GM23338 (cell line): ENCODE results near the gene SLC30A10. TPM values are rescaled to one million over a fixed set of nuclear protein-coding genes. Genes with fewer than 3 reads are reported as not detected.

Experiments used
- ATAC-seq: fragments of 200-7000 bp; cut with Tn5 transposase; 3 replicates; pipeline ENCODE4 v1.9.1; 2020
- DNase-seq: peaks from one replicate; pipeline ENCODE4 v3.0.0-alpha.2; 2015; ENCODE audit warnings: low spot score
- H2AFZ ChIP-seq: fragments of 200-600 bp; sonication (generic); 2 replicates; pipeline ENCODE4 v1.8.0; 2016; ENCODE audit warnings: antibody characterized with exemption, mild to moderate bottlenecking, moderate library complexity
- H3F3A ChIP-seq: fragments of 200-600 bp; sonication (generic); replicated peaks from 2 replicates; pipeline ENCODE4 v1.8.0; 2017; ENCODE audit warnings: antibody characterized with exemption, mixed run types, low read depth
- H3K27ac ChIP-seq: fragments of 200-600 bp; sonication (generic); 2 replicates; pipeline ENCODE4 v1.6.1; 2016; ENCODE audit warnings: low read depth
- H3K27me3 ChIP-seq: fragments of 200-600 bp; sonication (generic); 2 replicates; pipeline ENCODE4 v1.8.0; 2016; ENCODE audit warnings: mild to moderate bottlenecking, mixed run types, moderate library complexity; ENCODE audit not compliant: insufficient read depth
- H3K36me3 ChIP-seq: fragments of 200-600 bp; sonication (generic); 2 replicates; pipeline ENCODE4 v1.8.0; 2016; ENCODE audit warnings: mild to moderate bottlenecking; ENCODE audit not compliant: insufficient read depth
- H3K4me1 ChIP-seq: fragments of 200-600 bp; sonication (generic); 2 replicates; pipeline ENCODE4 v1.8.0; 2016; ENCODE audit warnings: mild to moderate bottlenecking, moderate library complexity; ENCODE audit not compliant: insufficient read depth
- H3K4me2 ChIP-seq: fragments of 200-600 bp; sonication (generic); 2 replicates; pipeline ENCODE4 v1.7.1; 2017; ENCODE audit warnings: mixed run types
- H3K4me3 ChIP-seq: fragments of 200-600 bp; sonication (generic); 2 replicates; pipeline ENCODE4 v1.6.1; 2016; ENCODE audit warnings: mixed run types
- H3K79me2 ChIP-seq: fragments of 200-600 bp; sonication (generic); replicated peaks from 2 replicates; pipeline ENCODE4 v1.8.0; 2017; ENCODE audit warnings: mild to moderate bottlenecking; ENCODE audit not compliant: insufficient read depth
- H3K9me2 ChIP-seq: fragments of 200-600 bp; sonication (generic); 2 replicates; pipeline ENCODE4 v1.8.0; 2017; ENCODE audit not compliant: insufficient read depth
- H4K20me1 ChIP-seq: fragments of 200-600 bp; sonication (generic); replicated peaks from 2 replicates; pipeline ENCODE4 v1.8.0; 2017; ENCODE audit warnings: mild to moderate bottlenecking; ENCODE audit not compliant: insufficient read depth
- H3K27ac Mint-ChIP-seq: 2 replicates; pipeline ENCODE4 v1.8.0; 2020; ENCODE audit warnings: inconsistent platforms, mild to moderate bottlenecking, moderate library complexity, mixed read lengths
- H3K27me3 Mint-ChIP-seq: 3 replicates; pipeline ENCODE4 v1.8.0; 2022; ENCODE audit warnings: low read depth, mild to moderate bottlenecking, moderate library complexity, mixed read lengths, inconsistent platforms; ENCODE audit not compliant: insufficient read depth, poor library complexity
- H3K36me3 Mint-ChIP-seq: 3 replicates; pipeline ENCODE4 v1.8.0; 2021; ENCODE audit warnings: low read depth, mild to moderate bottlenecking, inconsistent platforms, moderate library complexity, mixed read lengths
- H3K4me1 Mint-ChIP-seq: 3 replicates; pipeline ENCODE4 v1.8.0; 2020; ENCODE audit warnings: mild to moderate bottlenecking, inconsistent platforms, mixed read lengths
- H3K4me3 Mint-ChIP-seq: 3 replicates; pipeline ENCODE4 v1.8.0; 2021; ENCODE audit warnings: moderate library complexity, mild to moderate bottlenecking, inconsistent platforms, mixed read lengths
- H3K9me3 Mint-ChIP-seq: 3 replicates; pipeline ENCODE4 v1.8.0; 2020; ENCODE audit warnings: moderate library complexity, mild to moderate bottlenecking, inconsistent platforms, mixed read lengths
- CREB1 ChIP-seq: fragments of 250-450 bp; sonication (Bioruptor Pico); IDR thresholded peaks from 2 replicates; pipeline ENCODE4 v1.5.0; 2020; ENCODE audit warnings: low read depth, mild to moderate bottlenecking, moderate library complexity
- EZH2 ChIP-seq: fragments of 200-600 bp; sonication (generic); IDR thresholded peaks from one replicate; pipeline ENCODE4 v1.8.0; 2017; ENCODE audit warnings: antibody characterized with exemption, mild to moderate bottlenecking, low read depth; ENCODE audit not compliant: unreplicated experiment
- EZH2phosphoT487 ChIP-seq: fragments of 200-600 bp; sonication (generic); IDR thresholded peaks from one replicate; pipeline ENCODE4 v1.8.1; 2018; ENCODE audit warnings: antibody characterized with exemption; ENCODE audit not compliant: unreplicated experiment
- JUNB ChIP-seq: IDR thresholded peaks from one replicate; pipeline ENCODE4 v1.6.1; 2016; ENCODE audit warnings: antibody characterized with exemption; ENCODE audit not compliant: unreplicated experiment
- NANOG ChIP-seq: IDR thresholded peaks from 2 replicates; pipeline ENCODE4 v1.6.1; 2016; ENCODE audit warnings: antibody characterized with exemption, borderline replicate concordance
- POLR2AphosphoS5 ChIP-seq: IDR thresholded peaks from 2 replicates; pipeline ENCODE4 v1.6.1; 2016; ENCODE audit warnings: antibody characterized with exemption, low read depth
- STAT1 ChIP-seq: IDR thresholded peaks from one replicate; pipeline ENCODE4 v1.6.1; 2016; ENCODE audit warnings: antibody characterized with exemption; ENCODE audit not compliant: unreplicated experiment
- ZNF114 ChIP-seq: fragments of 250-450 bp; sonication (Bioruptor Pico); IDR thresholded peaks from 2 replicates; pipeline ENCODE4 v1.5.0; 2020; ENCODE audit warnings: mild to moderate bottlenecking, moderate library complexity
- ZNF331 ChIP-seq: fragments of 250-450 bp; sonication (Bioruptor Pico); IDR thresholded peaks from 2 replicates; pipeline ENCODE4 v1.5.0; 2020; ENCODE audit warnings: low read depth, mild to moderate bottlenecking, moderate library complexity
- polyA plus RNA-seq: library from polyadenylated mRNA; unstranded; fragments of >200 nt; fragmentation: Nextera tagmentation; extraction: Ambion mirVana; gene quantifications from 2 replicates; pipeline ENCODE4 v1.2.1, GENCODE V29; 2016
- total RNA-seq: library from RNA; depleted of rRNA; stranded (reverse); fragments of >200 nt; shearing (Covaris generic); gene quantifications from 2 replicates; pipeline ENCODE4 v1.2.3, GENCODE V29; 2014
- TF ChIP-seq, protein P1 (sequence below): fragments of 250-450 bp; sonication (Bioruptor Pico); IDR thresholded peaks from 2 replicates; pipeline ENCODE4 v1.5.0; 2020; ENCODE audit warnings: mild to moderate bottlenecking, moderate library complexity
- TF ChIP-seq, protein P2 (sequence below): IDR thresholded peaks from one replicate; pipeline ENCODE4 v1.6.1; 2018; ENCODE audit warnings: antibody characterized with exemption; ENCODE audit not compliant: unreplicated experiment
- TF ChIP-seq, protein P3 (sequence below): IDR thresholded peaks from 2 replicates; pipeline ENCODE4 v1.6.1; 2016; ENCODE audit warnings: antibody characterized with exemption
- TF ChIP-seq, protein P4 (sequence below), 2 experiments: fragments of 200-600 bp in 1 of 2; sonication (generic) in 1 of 2; conservative IDR thresholded peaks; 2 replicates each; pipeline versions ENCODE4 v1.5.1 to v1.6.1; 2016 to 2017; ENCODE audit warnings: antibody characterized with exemption in 2 of 2, low read depth in 2 of 2, mild to moderate bottlenecking in 2 of 2, moderate library complexity in 1 of 2

Gene SLC30A10
- total and polyA plus RNA-seq, 2 experiments from 2014 or later = 0.47 to 1.1 TPM

DNA sequence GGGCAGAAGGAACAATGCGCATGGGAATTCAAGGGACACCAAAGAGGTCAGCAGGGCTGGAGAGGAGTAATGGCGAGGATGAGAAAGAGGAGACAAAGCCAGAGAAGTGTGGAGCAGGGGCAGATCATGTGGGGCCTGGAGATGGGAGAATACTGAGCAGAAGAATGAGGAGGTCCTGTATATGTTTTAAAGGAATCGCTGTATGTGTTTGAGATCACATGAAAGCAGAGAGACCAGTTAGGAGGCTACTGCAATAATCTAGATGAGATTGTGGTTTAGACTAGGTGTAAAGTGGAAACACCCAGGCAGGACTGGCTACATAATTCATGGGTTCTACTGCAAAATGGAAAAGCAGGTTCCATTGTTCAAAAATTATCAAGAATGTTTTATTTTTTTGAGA is 33.3 kb upstream of the SLC30A10 start:
- DNase-seq (no peak), ATAC-seq (no peak)
- no peaks in the 10 kb centered on the region for H3K36me3 ChIP-seq
- H3K4me3 ChIP-seq = no peak overlapping the region
- H3F3A ChIP-seq = no peaks in the 10 kb centered on the region
- H3K9me3 Mint-ChIP-seq = no peaks in the 10 kb centered on the region
- no peaks in the 10 kb centered on the region for H3K79me2 ChIP-seq
- TF ChIP-seq EZH2phosphoT487 (no peak), STAT1 (no peak), EZH2 (no peak), ZNF331 (CRISPR knock-in tag) (no peak), JUNB (no peak), POLR2AphosphoS5 (no peak), NANOG (no peak), ZNF114 (no peak), CREB1 (no peak)
- TF ChIP-seq, protein P1, sequence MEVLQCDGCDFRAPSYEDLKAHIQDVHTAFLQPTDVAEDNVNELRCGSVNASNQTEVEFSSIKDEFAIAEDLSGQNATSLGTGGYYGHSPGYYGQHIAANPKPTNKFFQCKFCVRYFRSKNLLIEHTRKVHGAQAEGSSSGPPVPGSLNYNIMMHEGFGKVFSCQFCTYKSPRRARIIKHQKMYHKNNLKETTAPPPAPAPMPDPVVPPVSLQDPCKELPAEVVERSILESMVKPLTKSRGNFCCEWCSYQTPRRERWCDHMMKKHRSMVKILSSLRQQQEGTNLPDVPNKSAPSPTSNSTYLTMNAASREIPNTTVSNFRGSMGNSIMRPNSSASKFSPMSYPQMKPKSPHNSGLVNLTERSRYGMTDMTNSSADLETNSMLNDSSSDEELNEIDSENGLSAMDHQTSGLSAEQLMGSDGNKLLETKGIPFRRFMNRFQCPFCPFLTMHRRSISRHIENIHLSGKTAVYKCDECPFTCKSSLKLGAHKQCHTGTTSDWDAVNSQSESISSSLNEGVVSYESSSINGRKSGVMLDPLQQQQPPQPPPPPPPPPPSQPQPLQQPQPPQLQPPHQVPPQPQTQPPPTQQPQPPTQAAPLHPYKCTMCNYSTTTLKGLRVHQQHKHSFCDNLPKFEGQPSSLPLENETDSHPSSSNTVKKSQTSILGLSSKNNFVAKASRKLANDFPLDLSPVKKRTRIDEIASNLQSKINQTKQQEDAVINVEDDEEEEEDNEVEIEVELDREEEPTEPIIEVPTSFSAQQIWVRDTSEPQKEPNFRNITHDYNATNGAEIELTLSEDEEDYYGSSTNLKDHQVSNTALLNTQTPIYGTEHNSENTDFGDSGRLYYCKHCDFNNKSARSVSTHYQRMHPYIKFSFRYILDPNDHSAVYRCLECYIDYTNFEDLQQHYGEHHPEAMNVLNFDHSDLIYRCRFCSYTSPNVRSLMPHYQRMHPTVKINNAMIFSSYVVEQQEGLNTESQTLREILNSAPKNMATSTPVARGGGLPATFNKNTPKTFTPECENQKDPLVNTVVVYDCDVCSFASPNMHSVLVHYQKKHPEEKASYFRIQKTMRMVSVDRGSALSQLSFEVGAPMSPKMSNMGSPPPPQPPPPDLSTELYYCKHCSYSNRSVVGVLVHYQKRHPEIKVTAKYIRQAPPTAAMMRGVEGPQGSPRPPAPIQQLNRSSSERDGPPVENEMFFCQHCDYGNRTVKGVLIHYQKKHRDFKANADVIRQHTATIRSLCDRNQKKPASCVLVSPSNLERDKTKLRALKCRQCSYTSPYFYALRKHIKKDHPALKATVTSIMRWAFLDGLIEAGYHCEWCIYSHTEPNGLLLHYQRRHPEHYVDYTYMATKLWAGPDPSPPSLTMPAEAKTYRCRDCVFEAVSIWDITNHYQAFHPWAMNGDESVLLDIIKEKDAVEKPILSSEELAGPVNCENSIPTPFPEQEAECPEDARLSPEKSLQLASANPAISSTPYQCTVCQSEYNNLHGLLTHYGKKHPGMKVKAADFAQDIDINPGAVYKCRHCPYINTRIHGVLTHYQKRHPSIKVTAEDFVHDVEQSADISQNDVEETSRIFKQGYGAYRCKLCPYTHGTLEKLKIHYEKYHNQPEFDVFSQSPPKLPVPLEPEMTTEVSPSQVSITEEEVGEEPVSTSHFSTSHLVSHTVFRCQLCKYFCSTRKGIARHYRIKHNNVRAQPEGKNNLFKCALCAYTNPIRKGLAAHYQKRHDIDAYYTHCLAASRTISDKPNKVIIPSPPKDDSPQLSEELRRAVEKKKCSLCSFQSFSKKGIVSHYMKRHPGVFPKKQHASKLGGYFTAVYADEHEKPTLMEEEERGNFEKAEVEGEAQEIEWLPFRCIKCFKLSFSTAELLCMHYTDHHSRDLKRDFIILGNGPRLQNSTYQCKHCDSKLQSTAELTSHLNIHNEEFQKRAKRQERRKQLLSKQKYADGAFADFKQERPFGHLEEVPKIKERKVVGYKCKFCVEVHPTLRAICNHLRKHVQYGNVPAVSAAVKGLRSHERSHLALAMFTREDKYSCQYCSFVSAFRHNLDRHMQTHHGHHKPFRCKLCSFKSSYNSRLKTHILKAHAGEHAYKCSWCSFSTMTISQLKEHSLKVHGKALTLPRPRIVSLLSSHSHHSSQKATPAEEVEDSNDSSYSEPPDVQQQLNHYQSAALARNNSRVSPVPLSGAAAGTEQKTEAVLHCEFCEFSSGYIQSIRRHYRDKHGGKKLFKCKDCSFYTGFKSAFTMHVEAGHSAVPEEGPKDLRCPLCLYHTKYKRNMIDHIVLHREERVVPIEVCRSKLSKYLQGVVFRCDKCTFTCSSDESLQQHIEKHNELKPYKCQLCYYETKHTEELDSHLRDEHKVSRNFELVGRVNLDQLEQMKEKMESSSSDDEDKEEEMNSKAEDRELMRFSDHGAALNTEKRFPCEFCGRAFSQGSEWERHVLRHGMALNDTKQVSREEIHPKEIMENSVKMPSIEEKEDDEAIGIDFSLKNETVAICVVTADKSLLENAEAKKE (CRISPR knock-in tag) = no peak
- TF ChIP-seq, protein P2, sequence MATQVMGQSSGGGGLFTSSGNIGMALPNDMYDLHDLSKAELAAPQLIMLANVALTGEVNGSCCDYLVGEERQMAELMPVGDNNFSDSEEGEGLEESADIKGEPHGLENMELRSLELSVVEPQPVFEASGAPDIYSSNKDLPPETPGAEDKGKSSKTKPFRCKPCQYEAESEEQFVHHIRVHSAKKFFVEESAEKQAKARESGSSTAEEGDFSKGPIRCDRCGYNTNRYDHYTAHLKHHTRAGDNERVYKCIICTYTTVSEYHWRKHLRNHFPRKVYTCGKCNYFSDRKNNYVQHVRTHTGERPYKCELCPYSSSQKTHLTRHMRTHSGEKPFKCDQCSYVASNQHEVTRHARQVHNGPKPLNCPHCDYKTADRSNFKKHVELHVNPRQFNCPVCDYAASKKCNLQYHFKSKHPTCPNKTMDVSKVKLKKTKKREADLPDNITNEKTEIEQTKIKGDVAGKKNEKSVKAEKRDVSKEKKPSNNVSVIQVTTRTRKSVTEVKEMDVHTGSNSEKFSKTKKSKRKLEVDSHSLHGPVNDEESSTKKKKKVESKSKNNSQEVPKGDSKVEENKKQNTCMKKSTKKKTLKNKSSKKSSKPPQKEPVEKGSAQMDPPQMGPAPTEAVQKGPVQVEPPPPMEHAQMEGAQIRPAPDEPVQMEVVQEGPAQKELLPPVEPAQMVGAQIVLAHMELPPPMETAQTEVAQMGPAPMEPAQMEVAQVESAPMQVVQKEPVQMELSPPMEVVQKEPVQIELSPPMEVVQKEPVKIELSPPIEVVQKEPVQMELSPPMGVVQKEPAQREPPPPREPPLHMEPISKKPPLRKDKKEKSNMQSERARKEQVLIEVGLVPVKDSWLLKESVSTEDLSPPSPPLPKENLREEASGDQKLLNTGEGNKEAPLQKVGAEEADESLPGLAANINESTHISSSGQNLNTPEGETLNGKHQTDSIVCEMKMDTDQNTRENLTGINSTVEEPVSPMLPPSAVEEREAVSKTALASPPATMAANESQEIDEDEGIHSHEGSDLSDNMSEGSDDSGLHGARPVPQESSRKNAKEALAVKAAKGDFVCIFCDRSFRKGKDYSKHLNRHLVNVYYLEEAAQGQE = no peak
- TF ChIP-seq, protein P3, sequence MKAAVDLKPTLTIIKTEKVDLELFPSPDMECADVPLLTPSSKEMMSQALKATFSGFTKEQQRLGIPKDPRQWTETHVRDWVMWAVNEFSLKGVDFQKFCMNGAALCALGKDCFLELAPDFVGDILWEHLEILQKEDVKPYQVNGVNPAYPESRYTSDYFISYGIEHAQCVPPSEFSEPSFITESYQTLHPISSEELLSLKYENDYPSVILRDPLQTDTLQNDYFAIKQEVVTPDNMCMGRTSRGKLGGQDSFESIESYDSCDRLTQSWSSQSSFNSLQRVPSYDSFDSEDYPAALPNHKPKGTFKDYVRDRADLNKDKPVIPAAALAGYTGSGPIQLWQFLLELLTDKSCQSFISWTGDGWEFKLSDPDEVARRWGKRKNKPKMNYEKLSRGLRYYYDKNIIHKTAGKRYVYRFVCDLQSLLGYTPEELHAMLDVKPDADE = no peak
- TF ChIP-seq, protein P4, sequence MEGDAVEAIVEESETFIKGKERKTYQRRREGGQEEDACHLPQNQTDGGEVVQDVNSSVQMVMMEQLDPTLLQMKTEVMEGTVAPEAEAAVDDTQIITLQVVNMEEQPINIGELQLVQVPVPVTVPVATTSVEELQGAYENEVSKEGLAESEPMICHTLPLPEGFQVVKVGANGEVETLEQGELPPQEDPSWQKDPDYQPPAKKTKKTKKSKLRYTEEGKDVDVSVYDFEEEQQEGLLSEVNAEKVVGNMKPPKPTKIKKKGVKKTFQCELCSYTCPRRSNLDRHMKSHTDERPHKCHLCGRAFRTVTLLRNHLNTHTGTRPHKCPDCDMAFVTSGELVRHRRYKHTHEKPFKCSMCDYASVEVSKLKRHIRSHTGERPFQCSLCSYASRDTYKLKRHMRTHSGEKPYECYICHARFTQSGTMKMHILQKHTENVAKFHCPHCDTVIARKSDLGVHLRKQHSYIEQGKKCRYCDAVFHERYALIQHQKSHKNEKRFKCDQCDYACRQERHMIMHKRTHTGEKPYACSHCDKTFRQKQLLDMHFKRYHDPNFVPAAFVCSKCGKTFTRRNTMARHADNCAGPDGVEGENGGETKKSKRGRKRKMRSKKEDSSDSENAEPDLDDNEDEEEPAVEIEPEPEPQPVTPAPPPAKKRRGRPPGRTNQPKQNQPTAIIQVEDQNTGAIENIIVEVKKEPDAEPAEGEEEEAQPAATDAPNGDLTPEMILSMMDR (conservative IDR thresholded peaks at IDR 0.05; ENCODE audit: low read depth in 2 of 2) = no peak
- H3K27ac ChIP-seq = no peak overlapping the region
- H3K9me2 ChIP-seq = peaks cover 7% of the 10 kb centered on the region
- 0 out of 2 replicates have a peak overlapping the region, but pooled peaks have one; percentile 12 for H2AFZ ChIP-seq
- no peaks in the 10 kb centered on the region for H3K36me3 Mint-ChIP-seq
- H3K4me3 Mint-ChIP-seq = no peak overlapping the region
- H4K20me1 ChIP-seq = no peaks in the 10 kb centered on the region
- H3K4me2 ChIP-seq = no peak overlapping the region
- no peaks in the 10 kb centered on the region for H3K4me1 ChIP-seq
- no peaks in the 10 kb centered on the region for H3K27me3 ChIP-seq
- no peaks in the 10 kb centered on the region for H3K4me1 Mint-ChIP-seq
- H3K27me3 Mint-ChIP-seq = peaks cover 1% of the 10 kb centered on the region
- no peak overlapping the region for H3K27ac Mint-ChIP-seq
